HG02885 (cell line): ENCODE measurements around the gene RLBP1.

Source experiments
- ATAC-seq: cut with Tn5 transposase; IDR thresholded peaks from one replicate; pipeline ENCODE4 v1.9.1; 2021; ENCODE audit warnings: mild to moderate bottlenecking; ENCODE audit not compliant: unreplicated experiment, poor library complexity

RLBP1 gene

GRCh38 chr15:89208256-89208655, 13.1 kb downstream of the RLBP1 start:
- ATAC-seq, result no peak

- ATAC-seq, result peak; percentile 80
These were observed 14.5 kb downstream of the RLBP1 start for GRCh38 chr15:89206908-89207331.

- no peak for ATAC-seq
These were observed 15.3 kb downstream of the RLBP1 start for GRCh38 chr15:89205991-89206585.

- ATAC-seq, result no peak
These were observed 17.6 kb downstream of the RLBP1 start for GRCh38 chr15:89203705-89204273.

GRCh38 chr15:89201465-89202005, 19.8 kb downstream of the RLBP1 start:
- ATAC-seq, result no peak

GRCh38 chr15:89200182-89200581, 21.2 kb downstream of the RLBP1 start:
- no peak for ATAC-seq

GRCh38 chr15:89199746-89200145, 21.6 kb downstream of the RLBP1 start:
- ATAC-seq, result no peak

GRCh38 chr15:89198934-89199333, 22.4 kb downstream of the RLBP1 start:
- no peak for ATAC-seq

- no peak for ATAC-seq
These were observed 23.2 kb downstream of the RLBP1 start for GRCh38 chr15:89198196-89198595.

GRCh38 chr15:89197503-89197971, 23.8 kb downstream of the RLBP1 start:
- no peak for ATAC-seq

- ATAC-seq, result no peak
These were observed 24.4 kb downstream of the RLBP1 start for GRCh38 chr15:89196994-89197393.

GRCh38 chr15:89196241-89196640, 25.1 kb downstream of the RLBP1 start:
- no peak for ATAC-seq

- ATAC-seq, result no peak
These were observed 25.5 kb downstream of the RLBP1 start for GRCh38 chr15:89195836-89196235.

GRCh38 chr15:89194608-89195007, 26.8 kb downstream of the RLBP1 start:
- no peak for ATAC-seq

- no peak for ATAC-seq
These were observed 28.6 kb downstream of the RLBP1 start for GRCh38 chr15:89192766-89193165.

- no peak for ATAC-seq
These were observed 29.2 kb downstream of the RLBP1 start for GRCh38 chr15:89192136-89192535.

- ATAC-seq, result no peak
These were observed 33.3 kb downstream of the RLBP1 start for GRCh38 chr15:89187986-89188514.

- ATAC-seq, result no peak
These were observed 33.9 kb downstream of the RLBP1 start for GRCh38 chr15:89187301-89187985.

- ATAC-seq, result no peak
These were observed 34.6 kb downstream of the RLBP1 start for GRCh38 chr15:89186803-89187202.

GRCh38 chr15:89184886-89185526, 36.4 kb downstream of the RLBP1 start:
- ATAC-seq, result no peak

- no peak for ATAC-seq
These were observed 37.0 kb downstream of the RLBP1 start for GRCh38 chr15:89184357-89184756.
